HepG2 (cell line): ENCODE data around the gene PPCS. TPM values are rescaled to one million over a fixed set of nuclear protein-coding genes. Genes with fewer than 3 reads are reported as not detected.

Source experiments
- ATAC-seq: fragments of 200-7000 bp; cut with Tn5 transposase; 3 replicates; pipeline ENCODE4 v1.9.1; 2020; ENCODE audit warnings: mild to moderate bottlenecking, moderate library complexity
- BruUV-seq: library from RNA; stranded (reverse); fragments of 400-500 nt; replicated peaks from 2 replicates; lab custom pipeline; 2021; lab: Mats Ljungman, UMichigan
- CTCF ChIA-PET: fragments of 300-600 bp; formaldehyde crosslinking; extraction: SDS; loops from one replicate; lab custom pipeline; 2021; ENCODE audit warnings: low total read pairs, inconsistent platforms, low intra/inter-chr PET ratio; lab: Yijun Ruan, JAX
- POLR2A ChIA-PET: fragments of 350-600 bp; sonication (Branson Sonifier 250); formaldehyde crosslinking; loops from one replicate; lab custom pipeline; 2020; ENCODE audit warnings: antibody characterized with exemption, inconsistent platforms; lab: Yijun Ruan, JAX
- DNase-seq: peaks from one replicate; pipeline ENCODE4 v3.0.0-alpha.2; 2015; ENCODE audit warnings: low spot score
- FAIRE-seq: peaks from 3 replicates; lab custom pipeline; 2011; peaks lifted over from hg19 to GRCh38; lab: Jason Lieb, UNC
- H2AFZ ChIP-seq: one replicate; pipeline ENCODE4 v1.6.1; 2011; ENCODE audit warnings: low read length, inconsistent platforms
- H3K27ac ChIP-seq: fragments of 300-600 bp; 3 replicates; pipeline ENCODE4 v1.8.0; 2011; ENCODE audit warnings: mixed run types, mild to moderate bottlenecking, mixed read lengths, low read length, inconsistent platforms; ENCODE audit not compliant: insufficient read depth; ENCODE audit errors: extremely low read length
- H3K27me3 ChIP-seq, 2 experiments: fragments of 200-600 bp in 1 of 2; 2 replicates in 1 of 2; 3 replicates in 1 of 2; pipeline versions ENCODE4 v1.6.0 to v1.8.0; 2011; ENCODE audit warnings: low read length in 2 of 2, mild to moderate bottlenecking in 2 of 2, moderate library complexity in 2 of 2, inconsistent platforms in 1 of 2; ENCODE audit not compliant: insufficient read depth in 2 of 2, control insufficient read depth in 1 of 2
- H3K36me3 ChIP-seq, 2 experiments: fragments of 200-600 bp in 1 of 2; replicated peaks in 1 of 2; 2 replicates in 1 of 2; 3 replicates in 1 of 2; pipeline versions ENCODE4 v1.5.1 to v1.8.0; 2011; ENCODE audit warnings: low read length in 2 of 2, inconsistent platforms in 1 of 2; ENCODE audit not compliant: insufficient read depth in 2 of 2, control insufficient read depth in 1 of 2
- H3K4me1 ChIP-seq: 2 replicates; pipeline ENCODE4 v1.5.1; 2012; ENCODE audit warnings: low read length, inconsistent platforms; ENCODE audit not compliant: insufficient read depth
- H3K4me2 ChIP-seq: 2 replicates; pipeline ENCODE4 v1.6.0; 2011; ENCODE audit warnings: low read depth, low read length, inconsistent platforms
- H3K4me3 ChIP-seq, 3 experiments: fragments of 200-600 bp in 1 of 3; sonication (generic), shearing (Covaris generic) in 1 of 3; replicated peaks in 1 of 3; 2 replicates each; pipeline ENCODE4 v1.5.1; 2011 to 2016; ENCODE audit warnings: low read length in 3 of 3, inconsistent platforms in 2 of 3, low read depth in 2 of 3, mild to moderate bottlenecking in 2 of 3, control low read depth in 1 of 3, mixed read lengths in 1 of 3; ENCODE audit not compliant: insufficient read depth in 1 of 3
- H3K79me2 ChIP-seq: one replicate; pipeline ENCODE4 v1.6.1; 2011; ENCODE audit warnings: low read length, inconsistent platforms; ENCODE audit not compliant: insufficient read depth
- H3K9ac ChIP-seq: 2 replicates; pipeline ENCODE4 v1.6.0; 2011; ENCODE audit warnings: mild to moderate bottlenecking, low read depth, low read length, inconsistent platforms; ENCODE audit not compliant: insufficient read depth
- H3K9me3 ChIP-seq: 2 replicates; pipeline ENCODE4 v1.5.1; 2012; ENCODE audit warnings: mild to moderate bottlenecking, low read length
- H4K20me1 ChIP-seq: 2 replicates; pipeline ENCODE4 v1.6.0; 2011; ENCODE audit warnings: inconsistent platforms, mild to moderate bottlenecking, low read length, moderate library complexity; ENCODE audit not compliant: insufficient read depth
- FIP1L1 ChIP-seq: fragments of 200-400 bp; formaldehyde crosslinking; IDR thresholded peaks from 2 replicates; pipeline ENCODE4 v1.6.1; 2018; ENCODE audit warnings: low read depth, mild to moderate bottlenecking, low read length, moderate library complexity, borderline replicate concordance; ENCODE audit not compliant: insufficient read depth
- KAT8 ChIP-seq: IDR thresholded peaks from 2 replicates; pipeline ENCODE4 v1.6.1; 2016; ENCODE audit warnings: missing genetic modification reagents, missing compliant biosample characterization
- KLF9 ChIP-seq: IDR thresholded peaks from 2 replicates; pipeline ENCODE4 v1.6.1; 2016; ENCODE audit warnings: low read depth
- MAF1 ChIP-seq: sonication (generic); formaldehyde crosslinking; IDR thresholded peaks from 2 replicates; pipeline ENCODE4 v1.5.0; 2020; ENCODE audit warnings: missing genetic modification reagents, borderline replicate concordance
- MBD4 ChIP-seq: IDR thresholded peaks from 2 replicates; pipeline ENCODE4 v1.6.1; 2012; ENCODE audit warnings: low read length, inconsistent platforms, borderline replicate concordance
- MEIS2 ChIP-seq: sonication (generic); formaldehyde crosslinking; IDR thresholded peaks from 2 replicates; pipeline ENCODE4 v1.9.0; 2021; ENCODE audit warnings: mild to moderate bottlenecking, missing genetic modification reagents
- ZNF232 ChIP-seq: sonication (generic); formaldehyde crosslinking; IDR thresholded peaks from 2 replicates; pipeline ENCODE4 v1.4.0; 2020; ENCODE audit warnings: missing genetic modification reagents, borderline replicate concordance
- WGBS: methylation state at CpG from one replicate; pipeline ENCODE4 v1.1.6; 2017; ENCODE audit warnings: low lambda C conversion rate; 5-methylcytosine and 5-hydroxymethylcytosine counted together
- in situ Hi-C: cut with HindIII; loops from 2 replicates; pipeline ENCODE4 v1.10.0; 2017; ENCODE audit warnings: low pct_unique_long_range_greater_than_20kb; ENCODE audit not compliant: extremely low pct_ligation_motif_present
- intact Hi-C: fragments of 100-400 bp; cut with micrococcal nuclease; formaldehyde crosslinking; loops from one replicate; pipeline ENCODE4 v1.10.0; 2022; ENCODE audit not compliant: unreplicated experiment
- polyA plus RNA-seq, 8 experiments: library from polyadenylated mRNA; depleted of rRNA in 3 of 8; stranded (reverse) in 7 of 8; unstranded in 1 of 8; fragments of >200 nt; fragmentation: Illumina TruSeq in 4 of 8; extraction: Trizol in 4 of 8; gene quantifications; 2 replicates each; pipeline versions ENCODE4 v1.2.1 to v1.2.3, GENCODE V29; 2011 to 2016; ENCODE audit warnings: low read depth in 4 of 8, missing spikeins in 1 of 8, mixed read lengths in 1 of 8; ENCODE audit not compliant: insufficient read depth in 1 of 8
- total RNA-seq, 5 experiments: library from RNA; depleted of rRNA; stranded (reverse); fragments of >200 nt; fragmentation: Illumina TruSeq; extraction: Trizol; gene quantifications; 2 replicates each; pipeline ENCODE4 v1.2.3, GENCODE V29; 2016; ENCODE audit warnings: low read depth in 1 of 5
- TF ChIP-seq, protein P1 (sequence below): sonication (generic); formaldehyde crosslinking; conservative IDR thresholded peaks from 2 replicates; pipeline ENCODE4 v1.4.0; 2020; ENCODE audit warnings: missing genetic modification reagents

PPCS gene
- total and polyA plus RNA-seq, 2 of the 13 experiments (the other 11 are each of a cell fraction or from before 2014, with no cell fraction given) = 13.4 to 38.9 TPM

DNA sequence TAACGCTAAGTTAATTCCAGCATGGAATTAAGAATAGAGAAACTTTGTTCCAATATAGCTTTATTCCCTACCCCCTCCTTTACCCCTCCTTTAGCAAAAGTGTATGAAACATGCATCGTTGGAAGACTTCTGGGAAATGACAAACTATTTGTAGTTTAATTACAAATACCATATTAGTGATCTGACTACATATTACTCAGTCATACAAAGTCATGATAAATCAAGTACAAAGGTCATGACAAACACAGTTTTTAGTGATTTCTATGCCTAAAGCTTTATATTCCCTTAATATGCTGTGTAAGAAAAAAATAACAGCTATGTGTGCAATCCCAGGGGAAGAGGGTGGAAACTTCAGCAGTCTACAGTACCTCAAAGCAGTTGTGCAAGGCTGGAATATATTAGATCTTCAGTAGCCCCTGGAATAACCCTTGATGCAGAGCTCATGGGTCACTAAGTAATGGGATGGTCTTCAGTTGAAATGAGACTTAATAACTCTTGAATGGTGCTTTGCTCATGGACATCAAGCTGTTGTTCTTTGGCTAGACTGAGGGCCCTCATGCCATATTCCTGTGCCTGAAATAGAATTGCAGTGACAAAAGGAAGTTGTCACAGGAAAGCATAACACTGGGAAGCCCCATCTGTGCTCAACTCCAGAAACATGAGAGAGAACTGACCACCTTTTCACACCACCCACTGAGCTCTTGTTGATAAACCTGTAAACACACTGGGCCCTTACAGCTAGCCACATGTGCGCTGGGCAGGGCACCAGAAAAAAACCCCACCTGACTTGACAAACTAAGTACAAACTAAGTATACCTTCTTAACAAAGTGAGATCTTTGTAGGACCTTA, 25.8 kb upstream of the PPCS start:
- H3K4me3 ChIP-seq = no peak overlapping the region
- intact Hi-C loops (no loop called here), in situ Hi-C loops (no loop called here)
- H3K36me3 ChIP-seq = no peaks in the 10 kb centered on the region
- ChIA-PET POLR2A (interaction anchor here (1.1 kb wide), 1 partner anchor 27 kb away, joined by 5 read pairs; no protein-coding TSS in a partner anchor), CTCF (no interaction called here)
- ATAC-seq (no peak), DNase-seq (no peak), FAIRE-seq (no peak)
- WGBS = 63% methylated on average over 3 of the region's 3 CpGs
- no peaks in the 10 kb centered on the region for H3K9me3 ChIP-seq
- H3K27me3 ChIP-seq = no peaks in the 10 kb centered on the region
- H3K4me2 ChIP-seq = 0 out of 2 replicates have a peak overlapping the region, but pooled peaks have one; percentile 9
- no peak overlapping the region for H2AFZ ChIP-seq
- TF ChIP-seq MEIS2 (CRISPR knock-in tag) = no peak
- TF ChIP-seq FIP1L1 = no peak
- no peak for TF ChIP-seq ZNF232 (CRISPR knock-in tag)
- TF ChIP-seq MBD4 = no peak
- TF ChIP-seq, protein P1, sequence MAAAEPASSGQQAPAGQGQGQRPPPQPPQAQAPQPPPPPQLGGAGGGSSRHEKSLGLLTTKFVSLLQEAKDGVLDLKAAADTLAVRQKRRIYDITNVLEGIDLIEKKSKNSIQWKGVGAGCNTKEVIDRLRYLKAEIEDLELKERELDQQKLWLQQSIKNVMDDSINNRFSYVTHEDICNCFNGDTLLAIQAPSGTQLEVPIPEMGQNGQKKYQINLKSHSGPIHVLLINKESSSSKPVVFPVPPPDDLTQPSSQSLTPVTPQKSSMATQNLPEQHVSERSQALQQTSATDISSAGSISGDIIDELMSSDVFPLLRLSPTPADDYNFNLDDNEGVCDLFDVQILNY = no peak
- TF ChIP-seq MAF1 (CRISPR knock-in tag) = no peak
- no peak for TF ChIP-seq KLF9 (CRISPR knock-in tag)
- no peak for TF ChIP-seq KAT8 (CRISPR knock-in tag)
- H4K20me1 ChIP-seq = no peaks in the 10 kb centered on the region
- no peaks in the 10 kb centered on the region for H3K79me2 ChIP-seq
- H3K4me1 ChIP-seq = peaks cover 42% of the 10 kb centered on the region
- no peak overlapping the region for H3K27ac ChIP-seq
- no TSS peak for BruUV-seq
- H3K9ac ChIP-seq = no peak overlapping the region
